K562 (cell line): ENCODE measurements around the gene TLE3. TPM values are rescaled to one million over a fixed set of nuclear protein-coding genes. Genes with fewer than 3 reads are reported as not detected.

Source experiments
- ATF2 ChIP-seq: sonication (generic); formaldehyde crosslinking; IDR thresholded peaks from 2 replicates; pipeline ENCODE4 v1.8.1; 2022; ENCODE audit warnings: missing genetic modification reagents
- BACH1 ChIP-seq: fragments of 200-800 bp; sonication (Bioruptor generic); IDR thresholded peaks from 2 replicates; pipeline ENCODE4 v1.6.1; 2016; ENCODE audit warnings: missing genetic modification characterization, missing compliant biosample characterization
- E2F8 ChIP-seq: fragments of 450-650 bp; IDR thresholded peaks from 2 replicates; pipeline ENCODE4 v1.7.1; 2018; ENCODE audit warnings: mild to moderate bottlenecking, low read depth; ENCODE audit not compliant: partially characterized antibody
- ELK1 ChIP-seq: sonication (generic); formaldehyde crosslinking; IDR thresholded peaks from 2 replicates; pipeline ENCODE4 v1.8.1; 2022; ENCODE audit warnings: missing genetic modification reagents
- ETV6 ChIP-seq, 3 experiments: fragments of 150-350 bp in 1 of 3; sonication (generic) in 1 of 3; formaldehyde crosslinking in 1 of 3; IDR thresholded peaks; 2 replicates each; pipeline versions ENCODE4 v1.6.1 to v1.8.0; 2014 to 2022; ENCODE audit warnings: borderline replicate concordance in 2 of 3, low read depth in 2 of 3, antibody characterized with exemption in 1 of 3, low read length in 1 of 3, mild to moderate bottlenecking in 1 of 3, missing genetic modification reagents in 1 of 3
- HMG20B ChIP-seq: fragments of 250-450 bp; sonication (Bioruptor Pico); IDR thresholded peaks from 2 replicates; pipeline ENCODE4 v1.5.0; 2021; ENCODE audit warnings: mild to moderate bottlenecking
- IRF1 ChIP-seq: sonication (generic); formaldehyde crosslinking; IDR thresholded peaks from 2 replicates; pipeline ENCODE4 v1.8.0; 2022; ENCODE audit warnings: missing genetic modification reagents, mild to moderate bottlenecking, borderline replicate concordance
- KLF6 ChIP-seq: fragments of 250-450 bp; sonication (Bioruptor Pico); IDR thresholded peaks from 2 replicates; pipeline ENCODE4 v1.4.0; 2020; ENCODE audit warnings: mild to moderate bottlenecking, moderate library complexity, borderline replicate concordance
- MAFK ChIP-seq: IDR thresholded peaks from 2 replicates; pipeline ENCODE4 v1.6.1; 2011; ENCODE audit warnings: low read length, improper control_type of control experiment
- MED1 ChIP-seq: sonication (generic); formaldehyde crosslinking; IDR thresholded peaks from 2 replicates; pipeline ENCODE4 v1.8.1; 2023; ENCODE audit warnings: missing genetic modification reagents, borderline replicate concordance
- TAF7 ChIP-seq: fragments of 450-650 bp; IDR thresholded peaks from 2 replicates; pipeline ENCODE4 v1.6.1; 2016; ENCODE audit warnings: missing genetic modification characterization, missing compliant biosample characterization
- ZBTB17 ChIP-seq: fragments of 450-650 bp; formaldehyde crosslinking; IDR thresholded peaks from 2 replicates; pipeline ENCODE4 v1.4.0; 2020; ENCODE audit warnings: mild to moderate bottlenecking
- ZNF24 ChIP-seq: fragments of 450-650 bp; IDR thresholded peaks from 2 replicates; pipeline ENCODE4 v1.6.1; 2016
- ZNF3 ChIP-seq: fragments of 250-450 bp; sonication (Bioruptor Pico); IDR thresholded peaks from 2 replicates; pipeline ENCODE4 v1.5.0; 2021; ENCODE audit warnings: mild to moderate bottlenecking, moderate library complexity
- ZNF431 ChIP-seq: sonication (generic); formaldehyde crosslinking; IDR thresholded peaks from 2 replicates; pipeline ENCODE4 v1.8.0; 2022; ENCODE audit warnings: mild to moderate bottlenecking, missing genetic modification reagents
- ZNF75A ChIP-seq: fragments of 450-650 bp; formaldehyde crosslinking; IDR thresholded peaks from 2 replicates; pipeline ENCODE4 v1.4.0; 2020; ENCODE audit warnings: mild to moderate bottlenecking
- polyA plus RNA-seq, 8 experiments: library from polyadenylated mRNA; depleted of rRNA in 4 of 8; stranded (reverse) in 5 of 8; unstranded in 3 of 8; fragments of >200 nt; fragmentation: Nextera tagmentation in 2 of 8; fragmentation: Illumina TruSeq in 1 of 8; extraction: Ambion mirVana in 2 of 8; extraction: Trizol in 1 of 8; gene quantifications; 2 replicates each; pipeline versions ENCODE4 v1.2.1 to v1.2.3, GENCODE V29; 2011 to 2014; ENCODE audit warnings: inconsistent platforms in 1 of 8, missing spikeins in 1 of 8
- total RNA-seq, 7 experiments: library from RNA; depleted of rRNA in 6 of 7; stranded (reverse); fragments of >200 nt in 6 of 7; fragmentation: Illumina TruSeq in 2 of 7; extraction: Trizol in 2 of 7; gene quantifications; 2 replicates each; pipeline versions ENCODE4 v1.2.1 to v1.2.3, GENCODE V29; 2011 to 2021; ENCODE audit warnings: low replicate concordance in 1 of 7
- TF ChIP-seq, protein P1 (sequence below): fragments of 450-650 bp; IDR thresholded peaks from 2 replicates; pipeline ENCODE4 v1.6.1; 2017; ENCODE audit warnings: mild to moderate bottlenecking, moderate library complexity
- TF ChIP-seq, protein P2 (sequence below): fragments of 250-450 bp; sonication (Bioruptor Pico); IDR thresholded peaks from 2 replicates; pipeline ENCODE4 v1.4.0; 2020; ENCODE audit warnings: borderline replicate concordance

Gene TLE3
- total and polyA plus RNA-seq, 9 of the 15 experiments (the other 6 are each of a cell fraction or from before 2014, with no cell fraction given), result 1.5 to 84.2 (median 14.1) TPM

DNA sequence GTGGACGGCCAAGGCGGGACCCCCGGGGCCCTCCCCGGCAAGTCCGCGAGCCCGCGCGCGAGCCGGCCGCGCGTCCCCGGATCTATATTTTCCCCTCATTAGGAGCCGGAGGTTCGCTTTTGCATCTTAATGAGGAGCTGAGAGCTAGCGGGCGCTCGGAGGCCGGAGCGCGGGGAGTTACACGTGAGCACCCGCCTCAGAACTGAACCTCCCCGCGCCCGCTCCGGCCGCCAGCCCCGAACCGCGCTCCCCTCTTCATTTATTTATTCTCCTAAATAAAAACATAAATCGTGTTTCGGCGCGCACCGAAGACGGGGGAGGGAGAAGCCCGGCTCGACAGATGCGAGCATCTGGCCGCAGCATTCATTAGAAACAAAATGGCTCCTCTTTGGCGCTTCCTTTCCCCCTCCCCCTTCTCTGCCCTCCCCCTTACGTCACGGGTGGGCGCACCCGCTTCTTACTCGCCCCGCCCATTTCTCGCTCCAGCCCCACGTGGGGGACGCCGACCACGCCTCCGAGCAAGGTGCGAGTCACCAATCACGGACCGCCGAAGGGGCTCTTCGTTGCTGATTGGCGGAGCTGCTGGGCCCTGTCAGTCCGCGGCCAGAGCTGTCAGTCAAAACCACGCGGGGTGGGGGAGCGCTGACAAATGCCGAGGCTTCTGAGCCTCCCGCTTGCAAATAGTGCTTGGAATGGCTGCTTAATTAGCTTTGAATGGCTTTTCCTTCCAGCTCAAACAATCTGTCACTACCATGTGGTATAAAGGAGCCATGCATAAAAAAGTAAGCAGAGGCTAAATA lies 1.6 kb upstream of the TLE3 start (continued):
- TF ChIP-seq, protein P1, sequence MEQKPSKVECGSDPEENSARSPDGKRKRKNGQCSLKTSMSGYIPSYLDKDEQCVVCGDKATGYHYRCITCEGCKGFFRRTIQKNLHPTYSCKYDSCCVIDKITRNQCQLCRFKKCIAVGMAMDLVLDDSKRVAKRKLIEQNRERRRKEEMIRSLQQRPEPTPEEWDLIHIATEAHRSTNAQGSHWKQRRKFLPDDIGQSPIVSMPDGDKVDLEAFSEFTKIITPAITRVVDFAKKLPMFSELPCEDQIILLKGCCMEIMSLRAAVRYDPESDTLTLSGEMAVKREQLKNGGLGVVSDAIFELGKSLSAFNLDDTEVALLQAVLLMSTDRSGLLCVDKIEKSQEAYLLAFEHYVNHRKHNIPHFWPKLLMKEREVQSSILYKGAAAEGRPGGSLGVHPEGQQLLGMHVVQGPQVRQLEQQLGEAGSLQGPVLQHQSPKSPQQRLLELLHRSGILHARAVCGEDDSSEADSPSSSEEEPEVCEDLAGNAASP, result no peak
- no peak for TF ChIP-seq MAFK
- TF ChIP-seq MED1 (CRISPR knock-in tag), result no peak
- TF ChIP-seq ZNF3 (CRISPR knock-in tag), result no peak
- no peak for TF ChIP-seq ELK1
- no peak for TF ChIP-seq BACH1 (tag)
- no peak for TF ChIP-seq IRF1 (CRISPR knock-in tag)
- TF ChIP-seq ETV6 (IDR thresholded peaks at IDR 0.05; ENCODE audit: borderline replicate concordance in 1 of 2, low read depth in 2 of 2, low read length in 1 of 2), result no peak
- no peak for TF ChIP-seq ETV6 (CRISPR knock-in tag; IDR thresholded peaks at IDR 0.05; ENCODE audit: borderline replicate concordance)
- no peak for TF ChIP-seq ZNF24
- no peak for TF ChIP-seq HMG20B (CRISPR knock-in tag)
- TF ChIP-seq E2F8, result no peak
- TF ChIP-seq, protein P2, sequence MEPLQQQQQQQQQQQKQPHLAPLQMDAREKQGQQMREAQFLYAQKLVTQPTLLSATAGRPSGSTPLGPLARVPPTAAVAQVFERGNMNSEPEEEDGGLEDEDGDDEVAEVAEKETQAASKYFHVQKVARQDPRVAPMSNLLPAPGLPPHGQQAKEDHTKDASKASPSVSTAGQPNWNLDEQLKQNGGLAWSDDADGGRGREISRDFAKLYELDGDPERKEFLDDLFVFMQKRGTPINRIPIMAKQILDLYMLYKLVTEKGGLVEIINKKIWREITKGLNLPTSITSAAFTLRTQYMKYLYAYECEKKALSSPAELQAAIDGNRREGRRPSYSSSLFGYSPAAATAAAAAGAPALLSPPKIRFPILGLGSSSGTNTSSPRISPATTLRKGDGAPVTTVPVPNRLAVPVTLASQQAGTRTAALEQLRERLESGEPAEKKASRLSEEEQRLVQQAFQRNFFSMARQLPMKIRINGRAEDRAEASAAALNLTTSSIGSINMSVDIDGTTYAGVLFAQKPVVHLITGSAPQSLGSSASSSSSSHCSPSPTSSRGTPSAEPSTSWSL (CRISPR knock-in tag), result no peak
- no peak for TF ChIP-seq ZNF75A
- no peak for TF ChIP-seq ATF2 (CRISPR knock-in tag)
- TF ChIP-seq TAF7 (tag), result peak; percentile 82
- TF ChIP-seq ZNF431, result no peak
- TF ChIP-seq KLF6 (CRISPR knock-in tag), result no peak
- TF ChIP-seq ZBTB17, result 0 out of 2 replicates have a peak, but pooled peaks have one; percentile 28
